Measurements from ENCODE around the gene TSEN15. TPM values are rescaled to one million over a fixed set of nuclear protein-coding genes. Genes with fewer than 3 reads are reported as not detected.

Gene TSEN15
- total RNA-seq: 10 to 100 TPM; 45.0 to 48.3 TPM

DNA sequence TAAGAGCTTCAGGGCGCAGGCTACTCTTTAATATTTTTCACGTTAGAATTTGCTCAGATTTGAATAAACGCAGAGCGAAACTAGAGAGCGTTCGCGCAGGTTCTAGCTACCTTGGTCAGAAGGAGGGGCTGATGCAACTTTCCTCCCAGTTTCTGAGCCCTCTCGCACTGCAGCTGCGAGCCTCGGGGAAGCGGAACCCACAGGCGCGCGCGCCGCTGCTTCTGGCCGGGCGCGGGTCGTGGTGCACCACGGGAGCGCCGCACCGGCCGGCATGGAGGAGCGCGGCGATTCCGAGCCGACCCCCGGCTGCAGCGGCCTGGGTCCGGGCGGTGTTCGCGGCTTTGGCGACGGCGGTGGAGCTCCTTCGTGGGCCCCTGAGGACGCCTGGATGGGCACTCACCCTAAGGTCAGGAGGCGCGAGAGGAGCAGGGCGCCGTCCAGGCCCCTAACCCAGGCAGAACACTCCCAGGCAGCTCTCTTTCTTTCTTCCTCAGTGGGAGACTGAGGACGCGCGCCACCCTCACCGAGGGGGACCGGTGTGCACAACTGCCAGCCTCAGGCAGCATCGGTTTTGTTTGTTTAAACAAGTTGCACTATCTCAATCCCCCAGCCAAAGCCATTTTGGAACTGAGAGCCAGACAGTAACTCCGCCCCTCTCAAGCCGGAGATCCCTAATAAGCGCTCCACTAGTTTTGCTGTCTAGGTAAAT is at the start of gene TSEN15:
Gene TSEN15 (plus strand): TSS at position 246 of the 709 bp plus-strand sequence. CDS start 26 bp downstream, at position 272.
- DNase-seq: peak; percentile 85
- peak within 1 kb of the TSS; percentile 99 for H3K4me3 Mint-ChIP-seq
- peaks cover 33% of the 10 kb centered on the region for H3K4me1 Mint-ChIP-seq
- peaks cover 30% of the 10 kb centered on the region for H3K27me3 Mint-ChIP-seq
- peak within 1 kb of the TSS; percentile 99 for H3K27ac Mint-ChIP-seq
- H3K36me3 Mint-ChIP-seq: peaks cover 32% of the 10 kb centered on the region
- H3K9me3 Mint-ChIP-seq: peaks cover 2% of the 10 kb centered on the region

DNA sequence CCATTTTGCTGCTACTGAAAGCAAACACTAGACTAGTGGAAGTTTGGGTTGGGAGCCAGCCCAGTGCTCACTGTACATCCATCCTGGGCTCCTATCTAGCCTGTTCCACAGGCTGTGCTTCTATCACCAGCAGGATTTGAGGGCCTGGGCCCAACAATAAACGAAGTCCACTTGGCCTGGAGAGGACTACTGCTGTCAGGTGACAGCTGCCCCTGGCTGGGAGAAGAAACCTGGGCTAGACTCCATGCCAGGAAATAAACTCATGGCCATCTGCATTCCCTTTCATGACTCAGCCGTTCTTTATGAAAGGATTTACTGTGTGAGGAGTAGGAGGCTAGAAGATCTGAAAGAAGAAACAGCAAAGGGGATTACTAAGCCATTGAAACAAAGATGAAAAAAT is 49.5 kb upstream of the TSEN15 start:
- Mint-ChIP-seq H3K27me3 (no peaks in the 10 kb centered on the region), H3K4me1 (peaks cover 15% of the 10 kb centered on the region), H3K27ac (peak overlapping the region; percentile 70), H3K4me3 (no peak overlapping the region), H3K9me3 (peaks cover 2% of the 10 kb centered on the region), H3K36me3 (peaks cover 4% of the 10 kb centered on the region)
- no peak for DNase-seq

DNA sequence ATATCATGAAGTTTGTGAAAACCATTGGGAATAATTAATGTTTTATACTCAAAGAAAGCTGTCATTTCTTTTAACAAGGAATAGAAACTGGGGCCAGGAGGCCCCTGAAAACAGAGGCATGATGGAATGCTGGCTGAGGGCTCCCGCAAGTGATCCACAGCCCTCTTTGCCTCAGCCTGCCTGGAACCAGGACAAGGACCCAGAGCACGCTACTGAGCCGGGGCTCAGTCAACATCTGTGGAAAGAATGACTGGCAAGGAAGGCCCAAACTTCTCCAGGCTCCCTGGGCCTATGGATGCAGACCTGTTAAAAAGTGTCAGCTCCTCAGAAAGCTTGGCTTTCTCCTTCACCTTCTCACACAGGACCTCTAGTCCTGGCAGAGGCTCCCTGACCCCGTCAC is 46.6 kb upstream of the TSEN15 start:
- no peak for DNase-seq
- no peaks in the 10 kb centered on the region for H3K27me3 Mint-ChIP-seq
- peaks cover 14% of the 10 kb centered on the region for H3K4me1 Mint-ChIP-seq
- peaks cover 2% of the 10 kb centered on the region for H3K9me3 Mint-ChIP-seq
- H3K36me3 Mint-ChIP-seq: peaks cover 4% of the 10 kb centered on the region
- H3K27ac Mint-ChIP-seq: no peak overlapping the region
- H3K4me3 Mint-ChIP-seq: no peak overlapping the region

DNA sequence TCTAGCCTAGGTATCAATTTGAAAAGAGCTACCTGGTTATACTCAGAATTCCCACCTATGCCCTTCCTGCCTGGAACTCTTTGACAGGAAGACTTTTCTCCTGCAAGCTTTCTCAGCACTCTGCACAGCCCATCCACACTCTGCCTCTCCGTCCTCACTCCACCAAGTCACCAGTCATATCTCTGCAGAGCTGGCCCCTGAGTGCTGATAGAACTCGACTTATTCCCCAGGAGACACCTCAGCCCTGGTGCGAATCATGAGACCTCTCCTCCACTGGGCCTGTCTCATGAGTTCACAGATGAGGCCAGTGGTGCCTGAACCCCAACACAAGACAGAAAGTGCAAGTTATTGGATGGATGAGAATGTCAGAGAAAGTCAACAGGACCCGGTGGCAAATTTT is 46.0 kb upstream of the TSEN15 start:
- Mint-ChIP-seq H3K9me3 (peaks cover 2% of the 10 kb centered on the region), H3K4me1 (peaks cover 11% of the 10 kb centered on the region), H3K27me3 (no peaks in the 10 kb centered on the region), H3K27ac (no peak overlapping the region), H3K36me3 (peaks cover 4% of the 10 kb centered on the region), H3K4me3 (no peak overlapping the region)
- no peak for DNase-seq

DNA sequence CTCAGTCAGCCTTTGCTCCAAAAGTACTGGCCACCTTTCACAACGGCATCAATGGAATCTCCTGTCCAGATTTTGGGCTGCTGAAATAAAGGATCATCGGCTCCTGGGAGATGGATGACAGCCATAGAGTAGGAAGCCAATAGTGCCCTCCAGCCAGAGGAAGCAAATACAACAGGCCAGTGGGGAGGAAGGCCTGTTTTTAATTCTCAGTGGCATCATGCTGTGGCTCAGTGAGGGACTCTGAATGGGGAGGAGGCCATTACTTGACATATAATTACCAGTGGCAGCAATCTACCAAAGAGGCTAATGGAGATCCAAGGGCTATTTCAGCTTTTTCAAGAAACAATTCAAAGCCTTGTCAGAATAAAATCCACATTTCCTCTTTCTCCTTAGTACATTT is 40.7 kb upstream of the TSEN15 start:
- H3K27ac Mint-ChIP-seq: no peak overlapping the region
- no peaks in the 10 kb centered on the region for H3K4me1 Mint-ChIP-seq
- peaks cover 3% of the 10 kb centered on the region for H3K27me3 Mint-ChIP-seq
- DNase-seq: no peak
- H3K4me3 Mint-ChIP-seq: no peak overlapping the region
- H3K9me3 Mint-ChIP-seq: no peaks in the 10 kb centered on the region
- no peaks in the 10 kb centered on the region for H3K36me3 Mint-ChIP-seq

DNA sequence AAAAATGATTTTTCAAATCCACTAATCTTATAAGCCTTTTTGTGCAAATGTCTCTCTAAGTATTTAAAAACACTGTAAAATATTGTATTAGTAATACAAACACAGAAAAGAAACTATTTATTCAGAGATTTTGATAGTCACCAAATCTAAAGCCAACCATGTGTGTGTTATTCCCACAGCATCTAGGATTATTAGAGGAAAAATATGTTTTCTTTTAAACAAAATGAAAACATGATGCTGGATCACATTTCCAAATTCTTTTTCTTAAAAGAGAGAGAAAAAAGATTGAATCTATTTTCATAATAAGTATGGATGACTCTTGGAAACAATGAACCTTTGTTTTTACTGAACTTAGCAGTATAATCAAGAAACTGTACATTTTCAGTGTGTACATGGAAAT is 39.3 kb upstream of the TSEN15 start:
- Mint-ChIP-seq H3K4me3 (no peak overlapping the region), H3K36me3 (no peaks in the 10 kb centered on the region), H3K4me1 (no peaks in the 10 kb centered on the region), H3K27me3 (peaks cover 3% of the 10 kb centered on the region), H3K27ac (no peak overlapping the region), H3K9me3 (no peaks in the 10 kb centered on the region)
- no peak for DNase-seq

DNA sequence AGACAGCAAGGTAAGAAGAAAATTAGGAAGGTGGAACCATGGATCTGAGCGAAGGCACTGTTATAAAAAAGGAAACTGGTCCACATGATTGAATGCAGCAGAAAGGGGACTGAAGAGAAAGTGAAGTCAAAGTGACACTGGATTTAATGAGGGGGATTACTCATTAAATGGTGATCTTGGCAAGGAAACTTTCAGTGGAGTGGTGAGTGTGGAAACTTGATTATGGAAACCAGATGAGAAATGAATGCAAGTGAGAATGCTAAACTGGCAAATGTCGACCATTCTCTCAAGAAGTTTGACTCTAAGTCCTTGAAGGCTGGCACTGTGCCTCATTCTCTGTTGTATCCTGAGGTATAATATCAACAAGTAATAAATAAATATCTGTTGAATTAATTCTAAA is 37.3 kb upstream of the TSEN15 start:
- DNase-seq: no peak
- H3K27ac Mint-ChIP-seq: no peak overlapping the region
- H3K27me3 Mint-ChIP-seq: peaks cover 3% of the 10 kb centered on the region
- no peaks in the 10 kb centered on the region for H3K4me1 Mint-ChIP-seq
- H3K9me3 Mint-ChIP-seq: no peaks in the 10 kb centered on the region
- no peak overlapping the region for H3K4me3 Mint-ChIP-seq
- H3K36me3 Mint-ChIP-seq: no peaks in the 10 kb centered on the region

DNA sequence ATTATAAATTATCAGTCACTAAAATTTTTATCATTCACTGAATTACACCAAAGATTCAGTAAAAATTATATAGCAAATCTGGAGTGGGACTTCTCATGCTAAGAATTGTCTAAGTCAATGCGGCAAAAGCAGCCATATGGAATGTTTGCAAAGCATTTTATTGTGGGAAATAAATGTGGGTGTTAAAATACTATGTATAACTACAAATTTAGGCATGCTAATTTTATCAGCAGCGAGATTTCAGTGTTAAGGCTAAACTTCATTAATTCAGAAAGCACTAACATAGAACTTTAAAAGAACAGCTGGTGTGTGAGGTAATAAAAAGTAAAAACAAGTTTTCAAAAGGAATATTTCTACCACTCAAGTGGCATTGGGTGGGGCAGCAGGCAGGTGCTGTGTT is 35.4 kb upstream of the TSEN15 start:
- Mint-ChIP-seq H3K27ac (no peak overlapping the region), H3K36me3 (no peaks in the 10 kb centered on the region), H3K9me3 (no peaks in the 10 kb centered on the region), H3K4me1 (no peaks in the 10 kb centered on the region), H3K27me3 (peaks cover 3% of the 10 kb centered on the region), H3K4me3 (no peak overlapping the region)
- no peak for DNase-seq

DNA sequence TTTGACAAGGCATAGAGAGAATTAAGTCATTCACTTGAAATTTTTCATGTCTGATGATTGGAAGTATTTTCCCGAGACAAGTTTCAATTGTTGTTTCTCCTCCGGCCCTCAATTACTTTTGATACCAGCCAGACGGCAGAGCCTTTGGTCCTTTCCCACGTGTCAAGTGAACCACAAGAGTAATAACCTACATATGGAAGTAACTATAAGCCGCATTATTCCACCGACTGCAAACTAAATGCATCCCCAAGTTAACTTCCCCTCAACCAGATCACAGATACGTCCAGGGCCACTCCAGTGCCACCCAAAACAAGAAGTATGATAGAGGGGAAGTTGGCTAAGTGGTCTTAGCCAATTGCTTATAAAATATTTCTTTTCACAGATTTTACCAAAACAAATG is 34.2 kb upstream of the TSEN15 start:
- no peak for DNase-seq
- no peaks in the 10 kb centered on the region for H3K9me3 Mint-ChIP-seq
- no peak overlapping the region for H3K27ac Mint-ChIP-seq
- no peaks in the 10 kb centered on the region for H3K27me3 Mint-ChIP-seq
- no peaks in the 10 kb centered on the region for H3K36me3 Mint-ChIP-seq
- no peak overlapping the region for H3K4me3 Mint-ChIP-seq
- no peaks in the 10 kb centered on the region for H3K4me1 Mint-ChIP-seq

DNA sequence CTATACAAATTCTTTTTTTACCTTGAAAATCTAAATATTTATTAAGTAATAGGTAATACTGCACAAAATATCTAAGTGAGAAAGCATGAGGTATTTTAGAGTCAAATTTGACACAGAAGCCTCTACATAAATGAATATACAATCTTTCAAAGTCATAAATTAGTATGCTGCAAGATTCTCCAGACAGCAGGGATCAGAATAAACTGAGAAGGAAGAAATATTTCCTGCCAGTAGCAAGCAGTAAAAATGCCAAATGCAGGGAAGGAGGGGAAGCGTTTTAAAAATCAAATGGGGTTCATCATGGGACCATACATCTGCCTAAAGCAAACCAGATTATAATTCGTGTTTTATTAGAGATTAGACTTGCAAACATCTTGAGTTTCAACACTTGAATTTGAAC is 32.9 kb upstream of the TSEN15 start:
- Mint-ChIP-seq H3K27ac (no peak overlapping the region), H3K4me1 (no peaks in the 10 kb centered on the region), H3K4me3 (no peak overlapping the region), H3K36me3 (no peaks in the 10 kb centered on the region), H3K9me3 (no peaks in the 10 kb centered on the region), H3K27me3 (no peaks in the 10 kb centered on the region)
- DNase-seq: no peak

DNA sequence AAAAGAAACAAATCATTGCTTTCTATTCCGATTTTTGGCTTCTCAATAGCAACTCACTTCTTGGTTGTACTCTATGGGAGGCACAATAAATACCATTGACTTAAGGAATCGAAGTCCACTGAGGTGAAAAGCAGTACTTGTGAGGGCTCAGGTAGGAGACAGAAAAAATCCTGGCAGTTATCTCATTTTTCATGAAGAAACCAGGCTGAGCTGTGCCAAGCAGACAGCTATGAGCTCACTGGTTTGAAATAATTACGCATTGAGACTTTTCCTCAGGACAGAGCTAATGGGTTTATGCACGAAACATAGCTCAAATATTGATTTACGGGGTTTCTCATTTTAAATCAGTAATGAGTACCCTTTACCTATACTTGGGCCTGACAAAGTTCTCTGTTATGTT is 32.5 kb upstream of the TSEN15 start:
- DNase-seq: no peak
- no peaks in the 10 kb centered on the region for H3K4me1 Mint-ChIP-seq
- H3K27ac Mint-ChIP-seq: no peak overlapping the region

DNA sequence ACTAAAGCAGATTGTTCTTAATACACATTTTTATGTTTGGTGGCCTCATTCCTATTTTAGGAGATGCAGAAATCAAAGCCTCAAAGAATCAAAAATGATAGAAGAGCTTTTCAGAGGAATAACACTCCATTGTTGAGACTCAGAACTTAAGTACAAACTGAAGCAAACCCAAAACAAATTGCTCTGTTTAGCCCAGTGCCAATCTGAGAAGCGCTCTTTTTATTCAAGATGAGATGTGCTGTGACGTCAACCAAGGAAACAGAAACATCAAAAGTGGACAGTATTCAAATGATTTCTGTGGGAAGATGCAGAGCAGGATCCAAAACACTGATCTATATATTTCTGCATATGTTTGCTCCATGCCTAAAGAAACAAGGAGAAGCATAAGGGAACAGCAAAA is 32.0 kb upstream of the TSEN15 start:
- no peak for DNase-seq
- Mint-ChIP-seq H3K27ac (no peak overlapping the region), H3K36me3 (no peaks in the 10 kb centered on the region), H3K4me1 (no peaks in the 10 kb centered on the region), H3K4me3 (no peak overlapping the region), H3K9me3 (no peaks in the 10 kb centered on the region), H3K27me3 (no peaks in the 10 kb centered on the region)

More for the DNA sequence above, 32.5 kb upstream of the TSEN15 start:
- Mint-ChIP-seq H3K9me3 (no peaks in the 10 kb centered on the region), H3K4me3 (no peak overlapping the region), H3K36me3 (no peaks in the 10 kb centered on the region), H3K27me3 (no peaks in the 10 kb centered on the region)

DNA sequence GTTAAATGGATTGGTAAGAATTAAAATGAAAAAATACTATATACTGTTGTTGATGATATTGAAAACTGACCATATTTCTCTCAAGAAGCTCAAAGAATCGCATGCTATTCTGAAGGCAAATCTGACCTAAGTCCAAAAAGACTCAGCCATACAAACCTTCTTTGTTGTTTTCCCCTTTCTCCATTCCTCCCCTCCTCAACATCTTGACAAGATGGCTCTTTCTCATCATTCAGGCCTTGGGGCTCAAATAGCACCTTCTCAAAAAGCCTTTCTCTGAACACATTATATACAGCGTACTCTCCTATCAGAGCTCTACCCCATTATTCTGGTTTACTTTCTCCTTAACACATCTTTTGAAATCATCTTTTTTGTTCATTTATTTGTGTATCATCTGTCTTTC is 31.2 kb upstream of the TSEN15 start:
- Mint-ChIP-seq H3K4me3 (no peak overlapping the region), H3K9me3 (no peaks in the 10 kb centered on the region), H3K27me3 (no peaks in the 10 kb centered on the region), H3K4me1 (no peaks in the 10 kb centered on the region), H3K36me3 (no peaks in the 10 kb centered on the region), H3K27ac (no peak overlapping the region)
- no peak for DNase-seq

DNA sequence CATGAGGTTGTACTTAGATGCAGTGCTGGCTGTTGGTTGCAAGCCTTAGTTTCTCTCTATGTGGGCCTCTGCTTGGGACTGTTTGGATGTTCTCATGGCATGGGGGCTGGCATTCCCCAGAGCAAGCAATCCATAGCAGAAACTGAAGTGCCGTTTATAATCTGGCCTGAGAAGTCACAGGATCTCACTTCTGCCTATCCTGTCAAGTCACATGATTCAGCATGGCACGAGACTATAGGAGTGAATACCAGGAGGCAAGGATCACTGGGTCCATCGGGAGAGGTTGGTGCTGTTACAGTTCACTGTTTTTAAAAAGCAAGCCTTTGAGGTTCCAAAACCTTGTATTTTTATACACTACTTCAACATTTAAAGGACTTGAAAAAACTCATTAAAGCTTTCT is 30.7 kb upstream of the TSEN15 start:
- Mint-ChIP-seq H3K9me3 (no peaks in the 10 kb centered on the region), H3K27me3 (no peaks in the 10 kb centered on the region), H3K4me3 (no peak overlapping the region), H3K36me3 (no peaks in the 10 kb centered on the region), H3K27ac (no peak overlapping the region), H3K4me1 (no peaks in the 10 kb centered on the region)
- DNase-seq: no peak

DNA sequence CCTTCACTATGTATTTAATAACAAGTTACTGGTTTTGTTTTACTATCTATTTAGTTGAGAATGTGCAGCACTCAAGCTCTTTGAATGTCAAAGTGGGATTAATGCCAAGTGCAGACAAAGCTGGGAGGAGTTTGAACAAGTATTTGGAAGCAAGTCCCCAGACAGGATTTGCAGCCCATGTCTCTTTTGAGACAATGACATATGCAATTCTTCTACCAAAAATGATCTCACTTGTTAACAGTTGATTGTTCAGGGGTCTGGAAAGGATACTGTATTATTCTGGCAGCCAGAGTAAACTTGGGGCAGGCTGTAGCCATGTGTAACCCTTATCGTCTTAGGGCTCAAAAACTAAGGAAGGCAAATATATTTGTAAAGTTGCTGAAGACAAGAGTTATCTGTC is 29.8 kb upstream of the TSEN15 start:
- Mint-ChIP-seq H3K4me1 (no peaks in the 10 kb centered on the region), H3K36me3 (no peaks in the 10 kb centered on the region), H3K4me3 (no peak overlapping the region), H3K27ac (no peak overlapping the region), H3K27me3 (peaks cover 5% of the 10 kb centered on the region), H3K9me3 (no peaks in the 10 kb centered on the region)
- no peak for DNase-seq

DNA sequence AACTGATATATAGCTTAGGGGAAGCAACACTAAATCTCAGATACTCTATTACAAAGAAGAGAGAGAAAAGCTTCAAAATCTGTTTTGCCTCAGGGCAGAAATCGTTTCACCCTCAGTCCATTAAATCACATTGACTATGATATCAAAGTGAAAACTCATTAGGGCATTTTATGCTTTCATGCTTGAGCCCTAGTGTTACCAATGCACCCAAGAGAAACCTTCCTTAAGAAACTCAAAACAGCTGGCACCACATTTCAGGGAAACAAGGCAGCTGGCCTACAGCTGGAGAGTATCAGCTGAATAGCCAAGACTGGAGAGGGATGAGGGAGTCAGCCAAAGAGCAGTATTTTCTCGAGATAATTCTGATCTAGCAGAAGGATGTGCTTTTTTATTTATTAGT is 28.9 kb upstream of the TSEN15 start:
- Mint-ChIP-seq H3K27me3 (peaks cover 6% of the 10 kb centered on the region), H3K9me3 (no peaks in the 10 kb centered on the region), H3K27ac (no peak overlapping the region), H3K4me3 (no peak overlapping the region), H3K36me3 (no peaks in the 10 kb centered on the region), H3K4me1 (no peaks in the 10 kb centered on the region)
- DNase-seq: no peak
